ENCODE measurements around the gene SLC25A1.

GRCh38 chr22:19172213-19173046, 6.1 kb downstream of the SLC25A1 start:
- TF ChIP-seq CTCF (conservative IDR thresholded peaks at IDR 0.05; ENCODE audit: low read depth, low read length) (no peak), POLR2A (IDR thresholded peaks at IDR 0.05; ENCODE audit: low read depth, low read length) (no peak), ELK1 (IDR thresholded peaks at IDR 0.05; ENCODE audit: borderline replicate concordance, low read depth, low read length) (no peak), RFX5 (IDR thresholded peaks at IDR 0.05; ENCODE audit: low read depth, low read length) (no peak), BHLHE40 (IDR thresholded peaks at IDR 0.05; ENCODE audit: low read depth, low read length) (no peak), MAZ (IDR thresholded peaks at IDR 0.05; ENCODE audit: borderline replicate concordance, low read depth, low read length) (no peak), CEBPB (IDR thresholded peaks at IDR 0.05; ENCODE audit: low read depth, low read length) (no peak), RAD21 (IDR thresholded peaks at IDR 0.05; ENCODE audit: low read length) (no peak), CHD1 (IDR thresholded peaks at IDR 0.05; ENCODE audit: low read depth, low read length) (no peak)
